Measurements from ENCODE around the gene PARN.

DNA sequence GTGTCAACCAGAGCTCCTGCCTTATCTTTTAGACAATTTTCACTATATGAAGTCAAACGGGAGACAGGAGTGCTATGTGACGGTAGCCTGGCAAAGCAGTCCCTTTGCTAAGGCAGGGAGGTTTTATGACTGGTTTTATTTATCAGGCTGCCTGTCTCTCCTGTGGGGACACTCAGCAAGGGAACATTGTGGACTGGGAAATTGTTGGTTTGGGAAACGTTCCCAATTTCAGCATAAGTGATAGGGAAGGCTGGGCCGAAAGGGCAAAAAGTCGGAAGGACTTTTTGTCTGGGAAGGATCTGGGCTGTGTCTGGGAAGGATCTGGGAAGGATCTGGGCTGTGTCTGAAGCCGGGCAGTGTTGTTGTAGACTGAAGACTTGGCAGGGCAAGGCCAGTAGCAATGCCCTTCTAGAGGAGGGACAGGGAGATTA lies 211.2 kb downstream of the PARN start:
- TF ChIP-seq EZH2 (IDR thresholded peaks at IDR 0.05; ENCODE audit: insufficient read depth, poor library complexity, severe bottlenecking) (no peak), EZH2phosphoT487 (IDR thresholded peaks at IDR 0.05; ENCODE audit: insufficient read depth, low read depth) (no peak)
